Astrocyte (in vitro differentiated cells and primary cell): ENCODE data around the gene HLA-DRA. TPM values are rescaled to one million over a fixed set of nuclear protein-coding genes. Genes with fewer than 3 reads are reported as not detected.

ENCODE experiments used
- DNase-seq: peaks from one replicate; pipeline ENCODE4 v3.0.0-alpha.2; 2010; ENCODE audit warnings: low read depth
- FAIRE-seq: peaks from 2 replicates; lab custom pipeline; 2011; peaks lifted over from hg19 to GRCh38; lab: Jason Lieb, UNC
- H2AFZ ChIP-seq: 2 replicates; pipeline ENCODE4 v1.6.0; 2012; ENCODE audit warnings: low read depth, low read length, inconsistent platforms
- H3K27ac ChIP-seq: 2 replicates; pipeline ENCODE4 v1.5.1; 2011; ENCODE audit warnings: low read depth, low read length, inconsistent platforms
- H3K27me3 ChIP-seq: 2 replicates; pipeline ENCODE4 v1.6.0; 2011; ENCODE audit warnings: low read length, inconsistent platforms; ENCODE audit not compliant: insufficient read depth
- H3K36me3 ChIP-seq: 2 replicates; pipeline ENCODE4 v1.5.1; 2011; ENCODE audit warnings: low read length, inconsistent platforms; ENCODE audit not compliant: insufficient read depth
- H3K4me1 ChIP-seq: 2 replicates; pipeline ENCODE4 v1.5.1; 2011; ENCODE audit warnings: low read length, inconsistent platforms; ENCODE audit not compliant: insufficient read depth
- H3K4me2 ChIP-seq: 2 replicates; pipeline ENCODE4 v1.6.0; 2012; ENCODE audit warnings: low read length, inconsistent platforms
- H3K4me3 ChIP-seq: 2 replicates; pipeline ENCODE4 v1.5.1; 2011; ENCODE audit warnings: low read depth, mild to moderate bottlenecking, low read length, inconsistent platforms; ENCODE audit not compliant: insufficient read depth
- H3K79me2 ChIP-seq: 2 replicates; pipeline ENCODE4 v1.6.0; 2012; ENCODE audit warnings: mild to moderate bottlenecking, low read length, inconsistent platforms; ENCODE audit not compliant: insufficient read depth
- H3K9ac ChIP-seq: 2 replicates; pipeline ENCODE4 v1.6.0; 2012; ENCODE audit warnings: mild to moderate bottlenecking, low read length, inconsistent platforms
- H3K9me3 ChIP-seq: 2 replicates; pipeline ENCODE4 v1.5.1; 2012; ENCODE audit warnings: low read depth, mild to moderate bottlenecking, low read length, inconsistent platforms; ENCODE audit not compliant: insufficient read depth
- H4K20me1 ChIP-seq: 2 replicates; pipeline ENCODE4 v1.6.0; 2012; ENCODE audit warnings: low read length, inconsistent platforms; ENCODE audit not compliant: insufficient read depth
- H3K27ac Mint-ChIP-seq: one replicate; pipeline ENCODE4 v1.8.0; 2021; ENCODE audit warnings: mild to moderate bottlenecking, mixed read lengths; ENCODE audit not compliant: unreplicated experiment
- H3K27me3 Mint-ChIP-seq: one replicate; pipeline ENCODE4 v1.8.0; 2021; ENCODE audit warnings: low read depth, mixed read lengths; ENCODE audit not compliant: unreplicated experiment
- H3K36me3 Mint-ChIP-seq: one replicate; pipeline ENCODE4 v1.8.0; 2021; ENCODE audit warnings: low read depth, mixed read lengths; ENCODE audit not compliant: unreplicated experiment
- H3K4me1 Mint-ChIP-seq: one replicate; pipeline ENCODE4 v1.8.0; 2021; ENCODE audit warnings: low read depth, mixed read lengths; ENCODE audit not compliant: unreplicated experiment
- H3K4me3 Mint-ChIP-seq: one replicate; pipeline ENCODE4 v1.8.0; 2021; ENCODE audit warnings: mild to moderate bottlenecking, moderate library complexity, mixed read lengths; ENCODE audit not compliant: unreplicated experiment
- H3K9me3 Mint-ChIP-seq: one replicate; pipeline ENCODE4 v1.8.0; 2021; ENCODE audit warnings: mild to moderate bottlenecking, mixed read lengths; ENCODE audit not compliant: unreplicated experiment
- CTCF ChIP-seq: IDR thresholded peaks from 2 replicates; pipeline ENCODE4 v1.5.1; 2011; ENCODE audit warnings: low read depth, mild to moderate bottlenecking, inconsistent platforms, low read length, moderate library complexity; ENCODE audit not compliant: insufficient read depth
- EZH2 ChIP-seq: IDR thresholded peaks from 2 replicates; pipeline ENCODE4 v1.6.1; 2012; ENCODE audit warnings: mild to moderate bottlenecking, low read length, inconsistent platforms; ENCODE audit not compliant: insufficient read depth
- total RNA-seq: library from RNA; stranded (reverse); gene quantifications from 2 replicates; pipeline ENCODE4 v1.2.1, GENCODE V29; 2021

Gene HLA-DRA
- total RNA-seq, 1 donor from 2014 or later: not detected

- no peak for FAIRE-seq
- no peak overlapping the region for H3K27ac ChIP-seq
- no peaks in the 10 kb centered on the region for H3K9me3 ChIP-seq
- TF ChIP-seq EZH2 (no peak), CTCF (no peak)
- H3K36me3 Mint-ChIP-seq: no peaks in the 10 kb centered on the region
- H3K36me3 ChIP-seq: no peaks in the 10 kb centered on the region
- H3K4me3 ChIP-seq: no peak overlapping the region
- H3K4me2 ChIP-seq: no peak overlapping the region
- no peak overlapping the region for H3K9ac ChIP-seq
- no peak overlapping the region for H2AFZ ChIP-seq
- peaks cover 50% of the 10 kb centered on the region for H3K27me3 Mint-ChIP-seq
- no peak overlapping the region for H3K4me3 Mint-ChIP-seq
- peaks cover 11% of the 10 kb centered on the region for H3K4me1 ChIP-seq
- peaks cover 4% of the 10 kb centered on the region for H3K4me1 Mint-ChIP-seq
- peaks cover 18% of the 10 kb centered on the region for H3K27me3 ChIP-seq
- H4K20me1 ChIP-seq: no peaks in the 10 kb centered on the region
- H3K27ac Mint-ChIP-seq: no peak overlapping the region
- DNase-seq: no peak
- H3K79me2 ChIP-seq: no peaks in the 10 kb centered on the region
- no peaks in the 10 kb centered on the region for H3K9me3 Mint-ChIP-seq
Observed at GRCh38 chr6:32411566-32412327, 27.9 kb upstream of the HLA-DRA start.

- Histone ChIP-seq H2AFZ (no peak overlapping the region), H3K36me3 (no peaks in the 10 kb centered on the region), H3K9ac (no peak overlapping the region), H3K27ac (no peak overlapping the region), H3K79me2 (no peaks in the 10 kb centered on the region), H3K4me3 (no peak overlapping the region), H3K9me3 (no peaks in the 10 kb centered on the region), H3K27me3 (peaks cover 12% of the 10 kb centered on the region), H3K4me2 (no peak overlapping the region), H4K20me1 (no peaks in the 10 kb centered on the region), H3K4me1 (peaks cover 11% of the 10 kb centered on the region)
- no peaks in the 10 kb centered on the region for H3K9me3 Mint-ChIP-seq
- TF ChIP-seq EZH2: no peak
- TF ChIP-seq CTCF: peak; percentile 89
- FAIRE-seq: peak; percentile 47
- no peak overlapping the region for H3K27ac Mint-ChIP-seq
- no peaks in the 10 kb centered on the region for H3K36me3 Mint-ChIP-seq
- H3K4me1 Mint-ChIP-seq: peaks cover 4% of the 10 kb centered on the region
- peaks cover 40% of the 10 kb centered on the region for H3K27me3 Mint-ChIP-seq
- no peak overlapping the region for H3K4me3 Mint-ChIP-seq
- DNase-seq: peak; percentile 30
Observed at GRCh38 chr6:32413427-32414047, 26.1 kb upstream of the HLA-DRA start.
